ENCODE measurements around the gene RTRAF. TPM values are rescaled to one million over a fixed set of nuclear protein-coding genes. Genes with fewer than 3 reads are reported as not detected.

The RTRAF gene
- total and polyA plus RNA-seq, 2 of the 8 experiments (the other 6 are each of a cell fraction or from before 2014, with no cell fraction given): 149 to 359 TPM

GRCh38 chr14:51942971-51943370 lies 46.4 kb upstream of the RTRAF start (continued):
- TF ChIP-seq E2F6 (IDR thresholded peaks at IDR 0.05) (no peak), SIRT6 (IDR thresholded peaks at IDR 0.05; ENCODE audit: low read length) (no peak), KDM1A (IDR thresholded peaks at IDR 0.05; ENCODE audit: borderline replicate concordance, low read length) (no peak), SAP30 (IDR thresholded peaks at IDR 0.05; ENCODE audit: insufficient read depth, insufficient replicate concordance, low read length) (no peak), RBBP5 (IDR thresholded peaks at IDR 0.05; ENCODE audit: borderline replicate concordance, low read depth, low read length) (no peak), MAX (IDR thresholded peaks at IDR 0.05) (no peak)

Data from H1 (cell line).